Naive thymus-derived CD8-positive, alpha-beta T cell (primary cell): ENCODE data around the gene TBXA2R. TPM values are rescaled to one million over a fixed set of nuclear protein-coding genes. Genes with fewer than 3 reads are reported as not detected.

ENCODE experiments used
- ATAC-seq, 2 donors: fragments of 150-1000 bp; cut with Tn5 transposase in 1 of 2; sonication (Bioruptor Pico), chemical (Tn5 transposase) in 1 of 2; 1 replicate in 1 of 2; 2 replicates in 1 of 2; pipeline ENCODE4 v1.10.0; 2021; ENCODE audit warnings: mild to moderate bottlenecking in 2 of 2, moderate library complexity in 2 of 2
- POLR2A ChIA-PET: fragments of 350-600 bp; sonication (Branson Sonifier 250); formaldehyde crosslinking; loops from one replicate; lab custom pipeline; 2021; ENCODE audit warnings: antibody characterized with exemption; lab: Charles Lee
- DNase-seq, 10 donors: peaks; one replicate each; pipeline versions ENCODE4 v3.0.0 to v3.0.0-alpha.2; 2020 to 2022
- H3K27ac Mint-ChIP-seq, 10 donors: one replicate each; pipeline ENCODE4 v1.8.0; 2020 to 2022; ENCODE audit warnings: mild to moderate bottlenecking in 10 of 10, mixed read lengths in 10 of 10, moderate library complexity in 4 of 10, inconsistent platforms in 1 of 10
- H3K27me3 Mint-ChIP-seq, 5 donors: one replicate each; pipeline ENCODE4 v1.8.0; 2021 to 2022; ENCODE audit warnings: mixed read lengths in 5 of 5
- H3K36me3 Mint-ChIP-seq, 3 donors: one replicate each; pipeline ENCODE4 v1.8.0; 2020 to 2022; ENCODE audit warnings: mixed read lengths in 3 of 3, mild to moderate bottlenecking in 2 of 3, inconsistent platforms in 1 of 3
- H3K4me1 Mint-ChIP-seq, 4 donors: one replicate each; pipeline ENCODE4 v1.8.0; 2021 to 2022; ENCODE audit warnings: mixed read lengths in 4 of 4
- H3K4me3 Mint-ChIP-seq, 10 donors: one replicate each; pipeline ENCODE4 v1.8.0; 2020 to 2022; ENCODE audit warnings: mild to moderate bottlenecking in 10 of 10, mixed read lengths in 10 of 10, moderate library complexity in 6 of 10, inconsistent platforms in 1 of 10
- H3K9me3 Mint-ChIP-seq, 9 donors: one replicate each; pipeline ENCODE4 v1.8.0; 2020 to 2022; ENCODE audit warnings: mixed read lengths in 9 of 9, mild to moderate bottlenecking in 3 of 9, inconsistent platforms in 1 of 9, moderate library complexity in 1 of 9
- polyA plus RNA-seq, 3 donors: library from polyadenylated mRNA; unstranded; fragments of 300-500 nt; fragmentation: Illumina TruSeq; gene quantifications; one replicate each; pipeline ENCODE4 v1.2.3, GENCODE V29; 2021
- total RNA-seq, 8 experiments: library from RNA in 2 of 8; stranded (reverse) in 2 of 8; gene quantifications; one replicate each; pipeline ENCODE4 v1.2.3 and lab custom pipeline; 2021 to 2026

TBXA2R gene
- total and polyA plus RNA-seq, 5 experiments from 2014 or later, result 11.7 to 26.9 (median 19.1) TPM

- no peaks in the 10 kb centered on the region for H3K27me3 Mint-ChIP-seq
- H3K27ac Mint-ChIP-seq, result peak overlapping the region in 4 of 10 donors; percentile 41 to 52 (median 50)
- H3K4me1 Mint-ChIP-seq, result peaks cover 19 to 47% (median 37%) of the 10 kb centered on the region in 4 donors
- POLR2A ChIA-PET, result no interaction called here
- no peak overlapping the region for H3K4me3 Mint-ChIP-seq
- H3K9me3 Mint-ChIP-seq, result no peaks in the 10 kb centered on the region
- ATAC-seq, result no peak
- H3K36me3 Mint-ChIP-seq, result peaks cover 0 to 24% (median 0%) of the 10 kb centered on the region in 3 donors
- DNase-seq, result no peak
Measured at GRCh38 chr19:3549816-3550215, 56.9 kb downstream of the TBXA2R start.

GRCh38 chr19:3548606-3549005 is 58.1 kb downstream of the TBXA2R start:
- POLR2A ChIA-PET, result interaction anchor here (0.7 to 1.4 kb wide), 2 partner anchors 8 to 60 kb away, joined by 4 read pairs; partner anchors contain the start of gene MFSD12
- DNase-seq, result no peak
- ATAC-seq, result no peak
- no peak overlapping the region for H3K4me3 Mint-ChIP-seq
- peak overlapping the region in 3 of 10 donors; percentile 31 to 74 (median 65) for H3K27ac Mint-ChIP-seq
- no peaks in the 10 kb centered on the region for H3K27me3 Mint-ChIP-seq
- H3K36me3 Mint-ChIP-seq, result peaks cover 0 to 24% (median 0%) of the 10 kb centered on the region in 3 donors
- peaks cover 15 to 39% (median 30%) of the 10 kb centered on the region in 4 donors for H3K4me1 Mint-ChIP-seq
- H3K9me3 Mint-ChIP-seq, result no peaks in the 10 kb centered on the region

- H3K27ac Mint-ChIP-seq, result peak overlapping the region in 2 of 10 donors; percentile 61 to 67
- H3K9me3 Mint-ChIP-seq, result no peaks in the 10 kb centered on the region
- POLR2A ChIA-PET, result interaction anchor here (1.4 kb wide), 1 partner anchor 61 kb away, joined by 4 read pairs; no protein-coding TSS in a partner anchor
- no peaks in the 10 kb centered on the region for H3K27me3 Mint-ChIP-seq
- ATAC-seq (no peak), DNase-seq (peak in 1 of 10 donors; percentile 15)
- H3K4me3 Mint-ChIP-seq, result no peak overlapping the region
- peaks cover 15 to 34% (median 28%) of the 10 kb centered on the region in 4 donors for H3K4me1 Mint-ChIP-seq
- H3K36me3 Mint-ChIP-seq, result peaks cover 0 to 24% (median 0%) of the 10 kb centered on the region in 3 donors
Measured at GRCh38 chr19:3547767-3548282, 58.9 kb downstream of the TBXA2R start.

- Mint-ChIP-seq H3K4me1 (peaks cover 15 to 28% (median 26%) of the 10 kb centered on the region in 4 donors), H3K36me3 (peaks cover 0 to 24% (median 0%) of the 10 kb centered on the region in 3 donors), H3K4me3 (no peak overlapping the region), H3K9me3 (no peaks in the 10 kb centered on the region), H3K27me3 (no peaks in the 10 kb centered on the region), H3K27ac (peak overlapping the region in 4 of 10 donors; percentile 15 to 67 (median 40))
- ATAC-seq (peak; percentile 13 to 33), DNase-seq (peak in 1 of 10 donors; percentile 26)
- POLR2A ChIA-PET, result no interaction called here
Measured at GRCh38 chr19:3547301-3547731, 59.4 kb downstream of the TBXA2R start.

GRCh38 chr19:3546119-3546518 is 60.6 kb downstream of the TBXA2R start:
- Mint-ChIP-seq H3K36me3 (peaks cover 0 to 24% (median 0%) of the 10 kb centered on the region in 3 donors), H3K4me3 (no peak overlapping the region), H3K9me3 (no peaks in the 10 kb centered on the region), H3K27me3 (no peaks in the 10 kb centered on the region), H3K27ac (peak overlapping the region in 2 of 10 donors; percentile 33 to 76), H3K4me1 (peaks cover 10 to 23% (median 20%) of the 10 kb centered on the region in 4 donors)
- DNase-seq (no peak), ATAC-seq (no peak)
- POLR2A ChIA-PET, result interaction anchor here (0.5 to 2.9 kb wide), 5 partner anchors 10 to 242 kb away, joined by 3 to 30 read pairs (median 5); partner anchors contain the start of genes GIPC3 and MFSD12

- Mint-ChIP-seq H3K27ac (peak overlapping the region in 5 of 10 donors; percentile 25 to 83 (median 76)), H3K9me3 (no peaks in the 10 kb centered on the region), H3K4me3 (no peak overlapping the region), H3K4me1 (peaks cover 7 to 21% (median 15%) of the 10 kb centered on the region in 4 donors), H3K36me3 (peaks cover 0 to 21% (median 0%) of the 10 kb centered on the region in 3 donors), H3K27me3 (no peaks in the 10 kb centered on the region)
- POLR2A ChIA-PET, result interaction anchor here (0.5 to 2.9 kb wide), 7 partner anchors 10 to 242 kb away, joined by 3 to 30 read pairs (median 5); partner anchors contain the start of genes GIPC3, HMG20B and MFSD12
- no peak for DNase-seq
- no peak for ATAC-seq
Measured at GRCh38 chr19:3545669-3546034, 61.0 kb downstream of the TBXA2R start.

GRCh38 chr19:3544742-3545668 is 61.7 kb downstream of the TBXA2R start:
- POLR2A ChIA-PET, result interaction anchor here (0.5 to 2.9 kb wide), 7 partner anchors 11 to 241 kb away, joined by 3 to 30 read pairs (median 5); partner anchors contain the start of genes GIPC3, HMG20B and MFSD12
- H3K36me3 Mint-ChIP-seq, result peaks cover 0 to 21% (median 0%) of the 10 kb centered on the region in 3 donors
- ATAC-seq, result peak; percentile 67 to 75
- H3K27ac Mint-ChIP-seq, result peak overlapping the region; percentile 43 to 84 (median 77)
- peak; percentile 52 to 87 (median 74) for DNase-seq
- no peak overlapping the region for H3K4me3 Mint-ChIP-seq
- no peaks in the 10 kb centered on the region for H3K9me3 Mint-ChIP-seq
- H3K27me3 Mint-ChIP-seq, result no peaks in the 10 kb centered on the region
- H3K4me1 Mint-ChIP-seq, result peaks cover 7 to 21% (median 15%) of the 10 kb centered on the region in 4 donors

Other genes starting within 250 kb of the TBXA2R start
- 10 to 100 TPM; 30.2 to 34.8 TPM for gene NFIC, start 240.3 kb downstream of the TBXA2R start, total RNA-seq
- 10 to 100 TPM in 2 of 3 donors, 1 to 10 TPM in 1; 5.8 to 15.8 (median 12.1) TPM for gene NFIC, start 240.3 kb downstream of the TBXA2R start, polyA plus RNA-seq
- not detected for gene SMIM24, start 126.3 kb downstream of the TBXA2R start, total RNA-seq
- gene SMIM24, start 126.3 kb downstream of the TBXA2R start, polyA plus RNA-seq, result under 1 TPM; 0.43 to 0.57 (median 0.53) TPM
- not detected for gene SMIM44, start 123.4 kb downstream of the TBXA2R start, total RNA-seq
- not detected for gene SMIM44, start 123.4 kb downstream of the TBXA2R start, polyA plus RNA-seq
- 1 to 10 TPM; 6.5 to 6.6 TPM for gene DOHH, start 106.2 kb downstream of the TBXA2R start, total RNA-seq
- gene DOHH, start 106.2 kb downstream of the TBXA2R start, polyA plus RNA-seq, result 10 to 100 TPM in 1 of 3 donors, 1 to 10 TPM in 2; 6.9 to 15.5 (median 7.8) TPM
- 10 to 100 TPM; 61.2 to 65.1 TPM for gene FZR1, start 100.6 kb downstream of the TBXA2R start, total RNA-seq
- gene FZR1, start 100.6 kb downstream of the TBXA2R start, polyA plus RNA-seq, result 10 to 100 TPM in 1 of 3 donors, 1 to 10 TPM in 2; 8.1 to 11.8 (median 9.5) TPM
- 10 to 100 TPM in 1 of 2 experiments, 1 to 10 TPM in 1; 8.8 to 12.5 TPM for gene TEKTIP1, start 67.7 kb downstream of the TBXA2R start, total RNA-seq
- gene TEKTIP1, start 67.7 kb downstream of the TBXA2R start, polyA plus RNA-seq, result under 1 TPM in 1 of 3 donors, not detected in 2; 0.45 TPM
- 100 to 1,000 TPM; 134 to 146 TPM for gene MFSD12, start 49.3 kb downstream of the TBXA2R start, total RNA-seq
- 10 to 100 TPM; 33.1 to 59.6 (median 42.5) TPM for gene MFSD12, start 49.3 kb downstream of the TBXA2R start, polyA plus RNA-seq
- gene HMG20B, start 33.9 kb downstream of the TBXA2R start, total RNA-seq, result 10 to 100 TPM; 50.7 to 59.7 TPM
- 10 to 100 TPM; 45.8 to 55.9 (median 53.9) TPM for gene HMG20B, start 33.9 kb downstream of the TBXA2R start, polyA plus RNA-seq
- 1 to 10 TPM; 3.5 to 3.7 TPM for gene GIPC3, start 21.4 kb downstream of the TBXA2R start, total RNA-seq
- 1 to 10 TPM in 2 of 3 donors, under 1 TPM in 1; 0.76 to 3.0 (median 1.1) TPM for gene GIPC3, start 21.4 kb downstream of the TBXA2R start, polyA plus RNA-seq
- 10 to 100 TPM; 42.6 to 54.1 TPM for gene CACTIN, start 19.9 kb upstream of the TBXA2R start, total RNA-seq
- gene CACTIN, start 19.9 kb upstream of the TBXA2R start, polyA plus RNA-seq, result 10 to 100 TPM in 1 of 3 donors, 1 to 10 TPM in 2; 6.9 to 20.4 (median 9.3) TPM
- gene PIP5K1C, start 93.6 kb upstream of the TBXA2R start, total RNA-seq, result 10 to 100 TPM; 30.6 to 32.0 TPM
- 10 to 100 TPM in 1 of 3 donors, 1 to 10 TPM in 2; 3.9 to 10.1 (median 7.4) TPM for gene PIP5K1C, start 93.6 kb upstream of the TBXA2R start, polyA plus RNA-seq
- gene TJP3, start 101.5 kb upstream of the TBXA2R start, total RNA-seq, result 10 to 100 TPM; 13.0 TPM
- 10 to 100 TPM in 1 of 3 donors, 1 to 10 TPM in 2; 5.2 to 11.1 (median 8.9) TPM for gene TJP3, start 101.5 kb upstream of the TBXA2R start, polyA plus RNA-seq
- 10 to 100 TPM; 72.8 to 80.4 TPM for gene APBA3, start 154.8 kb upstream of the TBXA2R start, total RNA-seq
- gene APBA3, start 154.8 kb upstream of the TBXA2R start, polyA plus RNA-seq, result 10 to 100 TPM; 25.0 to 33.0 (median 27.1) TPM
- 10 to 100 TPM; 51.6 to 51.9 TPM for gene MRPL54, start 155.8 kb upstream of the TBXA2R start, total RNA-seq
- 100 to 1,000 TPM in 2 of 3 donors, 10 to 100 TPM in 1; 92.5 to 168 (median 120) TPM for gene MRPL54, start 155.8 kb upstream of the TBXA2R start, polyA plus RNA-seq
- not detected for gene RAX2, start 165.4 kb upstream of the TBXA2R start, total RNA-seq
- gene RAX2, start 165.4 kb upstream of the TBXA2R start, polyA plus RNA-seq, result not detected
- gene MATK, start 179.5 kb upstream of the TBXA2R start, total RNA-seq, result 1 to 10 TPM; 1.7 to 2.9 TPM
- gene MATK, start 179.5 kb upstream of the TBXA2R start, polyA plus RNA-seq, result 10 to 100 TPM; 25.2 to 69.6 (median 25.9) TPM